Muscle layer of duodenum (tissue), 2 donors: Measurements from ENCODE around the gene FCHO1.

ENCODE experiments used
- H3K27ac ChIP-seq: one replicate; pipeline ENCODE4 v1.7.0; 2013; ENCODE audit warnings: mild to moderate bottlenecking, low read length
- H3K27me3 ChIP-seq: one replicate; pipeline ENCODE4 v1.7.0; 2013; ENCODE audit warnings: low read depth, mild to moderate bottlenecking, control low read depth, low read length
- H3K36me3 ChIP-seq, 2 donors: one replicate each; pipeline ENCODE4 v1.7.0; 2013; ENCODE audit warnings: low read length in 2 of 2, control low read depth in 1 of 2, mild to moderate bottlenecking in 1 of 2; ENCODE audit not compliant: insufficient read depth in 2 of 2, control insufficient read depth in 1 of 2
- H3K4me1 ChIP-seq, 2 donors: one replicate each; pipeline ENCODE4 v1.7.0; 2013; ENCODE audit warnings: low read length in 2 of 2, mild to moderate bottlenecking in 2 of 2, control low read depth in 1 of 2, moderate library complexity in 1 of 2; ENCODE audit not compliant: insufficient read depth in 2 of 2, control insufficient read depth in 1 of 2
- H3K4me3 ChIP-seq, 2 donors: one replicate each; pipeline ENCODE4 v1.7.0; 2013; ENCODE audit warnings: low read length in 2 of 2, low read depth in 1 of 2, mild to moderate bottlenecking in 1 of 2
- H3K9me3 ChIP-seq, 2 donors: one replicate each; pipeline ENCODE4 v1.7.0; 2013; ENCODE audit warnings: low read length in 2 of 2, control low read depth in 1 of 2, mild to moderate bottlenecking in 1 of 2; ENCODE audit not compliant: control insufficient read depth in 1 of 2
- donor health status: healthy.

Gene FCHO1, protein sequence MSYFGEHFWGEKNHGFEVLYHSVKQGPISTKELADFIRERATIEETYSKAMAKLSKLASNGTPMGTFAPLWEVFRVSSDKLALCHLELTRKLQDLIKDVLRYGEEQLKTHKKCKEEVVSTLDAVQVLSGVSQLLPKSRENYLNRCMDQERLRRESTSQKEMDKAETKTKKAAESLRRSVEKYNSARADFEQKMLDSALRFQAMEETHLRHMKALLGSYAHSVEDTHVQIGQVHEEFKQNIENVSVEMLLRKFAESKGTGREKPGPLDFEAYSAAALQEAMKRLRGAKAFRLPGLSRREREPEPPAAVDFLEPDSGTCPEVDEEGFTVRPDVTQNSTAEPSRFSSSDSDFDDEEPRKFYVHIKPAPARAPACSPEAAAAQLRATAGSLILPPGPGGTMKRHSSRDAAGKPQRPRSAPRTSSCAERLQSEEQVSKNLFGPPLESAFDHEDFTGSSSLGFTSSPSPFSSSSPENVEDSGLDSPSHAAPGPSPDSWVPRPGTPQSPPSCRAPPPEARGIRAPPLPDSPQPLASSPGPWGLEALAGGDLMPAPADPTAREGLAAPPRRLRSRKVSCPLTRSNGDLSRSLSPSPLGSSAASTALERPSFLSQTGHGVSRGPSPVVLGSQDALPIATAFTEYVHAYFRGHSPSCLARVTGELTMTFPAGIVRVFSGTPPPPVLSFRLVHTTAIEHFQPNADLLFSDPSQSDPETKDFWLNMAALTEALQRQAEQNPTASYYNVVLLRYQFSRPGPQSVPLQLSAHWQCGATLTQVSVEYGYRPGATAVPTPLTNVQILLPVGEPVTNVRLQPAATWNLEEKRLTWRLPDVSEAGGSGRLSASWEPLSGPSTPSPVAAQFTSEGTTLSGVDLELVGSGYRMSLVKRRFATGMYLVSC

DNA sequence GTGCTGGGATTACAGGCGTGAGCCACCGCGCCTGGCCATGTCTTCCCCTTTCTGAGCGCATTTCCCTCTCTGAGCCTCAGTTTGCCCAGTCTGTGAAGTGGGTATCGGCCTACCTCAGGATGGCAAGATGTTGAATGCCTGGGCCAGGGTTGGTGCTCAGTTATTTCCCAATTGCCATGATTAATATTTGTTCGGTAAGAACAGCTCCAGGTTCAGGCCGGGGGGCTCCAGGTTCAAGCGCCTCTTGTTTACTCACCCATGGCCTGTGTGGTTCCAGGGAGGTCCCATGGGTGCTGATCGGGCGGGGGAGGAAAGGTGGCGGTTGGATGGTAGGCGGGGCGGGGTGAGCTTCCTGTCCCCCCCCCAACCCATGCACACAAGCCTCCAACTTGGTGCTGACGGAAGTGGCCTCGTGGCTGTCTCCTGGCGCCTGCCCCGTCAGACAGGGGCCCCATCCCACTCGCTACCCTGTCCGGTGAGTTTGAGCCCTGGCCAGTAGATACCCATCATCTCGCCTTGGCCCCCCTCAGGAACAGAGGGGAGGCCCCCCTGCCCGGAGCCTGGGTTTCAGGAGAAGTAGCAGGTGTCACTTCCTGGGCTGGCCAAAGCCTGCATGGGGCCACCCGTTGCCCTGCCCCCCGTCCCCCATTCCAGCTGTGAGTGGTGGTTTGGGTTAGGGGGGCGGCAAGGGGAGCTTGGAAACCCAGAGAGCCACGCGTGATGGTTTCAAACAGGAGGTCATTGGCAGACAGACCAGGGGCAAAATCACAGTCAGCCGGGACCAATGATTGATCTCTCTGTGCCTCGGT lies at the start of gene FCHO1:
TSS of gene FCHO1 (plus strand) at position 375 of the 809 bp plus-strand sequence. CDS start 3,688 bp downstream, outside the sequence.
- H3K27me3 ChIP-seq, result no peaks in the 10 kb centered on the region
- no peaks in the 10 kb centered on the region for H3K36me3 ChIP-seq
- no peak within 1 kb of the TSS for H3K4me3 ChIP-seq
- H3K4me1 ChIP-seq, result peaks cover 3 to 23% of the 10 kb centered on the region in 2 donors
- no peak within 1 kb of the TSS for H3K27ac ChIP-seq
- H3K9me3 ChIP-seq, result no peaks in the 10 kb centered on the region

GRCh38 chr19:17703824-17704463 lies 47.3 kb upstream of the FCHO1 start:
- H3K27me3 ChIP-seq, result no peaks in the 10 kb centered on the region

GRCh38 chr19:17706750-17707181 lies 44.5 kb upstream of the FCHO1 start:
- no peak overlapping the region for H3K4me3 ChIP-seq
- H3K36me3 ChIP-seq, result no peaks in the 10 kb centered on the region
- H3K9me3 ChIP-seq, result no peaks in the 10 kb centered on the region
- H3K27me3 ChIP-seq, result no peaks in the 10 kb centered on the region
- H3K27ac ChIP-seq, result no peak overlapping the region
- no peaks in the 10 kb centered on the region for H3K4me1 ChIP-seq

More at GRCh38 chr19:17703824-17704463, 47.3 kb upstream of the FCHO1 start:
- H3K4me3 ChIP-seq, result no peak overlapping the region
- H3K4me1 ChIP-seq, result no peaks in the 10 kb centered on the region
- no peak overlapping the region for H3K27ac ChIP-seq
- no peaks in the 10 kb centered on the region for H3K9me3 ChIP-seq
- H3K36me3 ChIP-seq, result no peaks in the 10 kb centered on the region

DNA sequence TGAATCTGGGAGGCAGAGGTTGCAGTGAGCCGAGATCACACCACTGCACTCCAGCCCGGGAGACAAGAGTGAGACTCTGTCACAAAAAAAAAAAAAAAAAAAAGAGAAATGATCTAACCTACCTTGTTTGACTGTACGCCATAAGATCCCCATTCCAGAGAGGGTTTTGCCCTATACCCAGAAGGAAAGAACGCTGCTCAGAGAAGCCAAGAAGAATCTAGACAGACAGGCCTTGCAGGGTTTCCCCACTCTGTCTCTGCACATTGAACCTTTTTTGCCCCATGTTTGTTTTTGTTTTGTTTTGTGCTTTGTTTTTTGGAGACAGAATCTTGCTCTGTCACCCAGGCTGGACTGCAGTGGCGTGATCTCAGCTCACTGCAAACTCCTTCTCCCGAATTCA lies 39.4 kb upstream of the FCHO1 start:
- Histone ChIP-seq H3K4me3 (no peak overlapping the region), H3K4me1 (no peaks in the 10 kb centered on the region), H3K9me3 (no peaks in the 10 kb centered on the region), H3K36me3 (no peaks in the 10 kb centered on the region), H3K27me3 (no peaks in the 10 kb centered on the region), H3K27ac (no peak overlapping the region)

DNA sequence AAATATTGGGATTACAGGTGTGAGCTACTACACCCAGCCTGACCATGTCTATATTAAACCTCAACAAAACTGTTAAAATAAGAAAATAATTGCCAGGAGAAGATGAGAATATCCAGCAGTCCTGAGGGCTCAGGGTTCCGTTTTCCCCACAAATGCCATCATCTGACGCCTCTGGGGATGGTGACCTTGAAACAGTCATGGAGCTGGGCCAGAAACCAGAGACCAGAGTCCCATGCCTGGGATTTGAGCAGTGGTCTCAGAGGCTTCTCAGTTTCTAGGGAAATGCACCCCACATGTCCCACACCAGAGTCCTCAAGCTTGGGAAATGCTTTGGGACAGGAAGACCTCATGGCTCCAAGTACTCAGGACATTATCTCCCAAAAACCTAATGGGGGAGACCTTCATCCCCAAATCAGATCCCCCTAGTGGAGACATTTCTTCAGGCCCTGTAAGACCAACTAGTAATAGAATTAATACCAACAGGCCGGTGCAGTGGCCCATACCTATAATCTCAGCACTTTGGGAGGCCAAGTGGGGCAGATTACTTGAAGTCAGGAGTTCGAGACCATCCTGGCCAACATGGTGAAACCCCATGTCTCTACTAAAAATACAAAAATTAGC lies 34.9 kb upstream of the FCHO1 start:
- peaks cover 19 to 31% of the 10 kb centered on the region in 2 donors for H3K4me1 ChIP-seq
- H3K36me3 ChIP-seq, result no peaks in the 10 kb centered on the region
- H3K4me3 ChIP-seq, result no peak overlapping the region
- no peaks in the 10 kb centered on the region for H3K27me3 ChIP-seq
- H3K27ac ChIP-seq, result no peak overlapping the region
- no peaks in the 10 kb centered on the region for H3K9me3 ChIP-seq

- Histone ChIP-seq H3K4me3 (peak overlapping the region in 1 of 2 donors; percentile 13), H3K4me1 (peaks cover 19 to 38% of the 10 kb centered on the region in 2 donors), H3K27ac (no peak overlapping the region), H3K9me3 (no peaks in the 10 kb centered on the region), H3K27me3 (no peaks in the 10 kb centered on the region), H3K36me3 (no peaks in the 10 kb centered on the region)
Measured at GRCh38 chr19:17718550-17718946, 32.7 kb upstream of the FCHO1 start.

GRCh38 chr19:17718947-17719711 lies 32.1 kb upstream of the FCHO1 start, which contains the start of gene MAP1S:
TSS of gene MAP1S (plus strand) at chr19:17719480. CDS start at chr19:17719503, 23 bp downstream.
- peaks cover 19 to 38% of the 10 kb centered on the region in 2 donors for H3K4me1 ChIP-seq
- peak within 1 kb of the TSS; percentile 85 to 98 for H3K4me3 ChIP-seq
- H3K36me3 ChIP-seq, result peaks cover under 1 to 4% of the 10 kb centered on the region in 2 donors
- no peaks in the 10 kb centered on the region for H3K27me3 ChIP-seq
- no peaks in the 10 kb centered on the region for H3K9me3 ChIP-seq
- peak within 1 kb of the TSS; percentile 23 for H3K27ac ChIP-seq

DNA sequence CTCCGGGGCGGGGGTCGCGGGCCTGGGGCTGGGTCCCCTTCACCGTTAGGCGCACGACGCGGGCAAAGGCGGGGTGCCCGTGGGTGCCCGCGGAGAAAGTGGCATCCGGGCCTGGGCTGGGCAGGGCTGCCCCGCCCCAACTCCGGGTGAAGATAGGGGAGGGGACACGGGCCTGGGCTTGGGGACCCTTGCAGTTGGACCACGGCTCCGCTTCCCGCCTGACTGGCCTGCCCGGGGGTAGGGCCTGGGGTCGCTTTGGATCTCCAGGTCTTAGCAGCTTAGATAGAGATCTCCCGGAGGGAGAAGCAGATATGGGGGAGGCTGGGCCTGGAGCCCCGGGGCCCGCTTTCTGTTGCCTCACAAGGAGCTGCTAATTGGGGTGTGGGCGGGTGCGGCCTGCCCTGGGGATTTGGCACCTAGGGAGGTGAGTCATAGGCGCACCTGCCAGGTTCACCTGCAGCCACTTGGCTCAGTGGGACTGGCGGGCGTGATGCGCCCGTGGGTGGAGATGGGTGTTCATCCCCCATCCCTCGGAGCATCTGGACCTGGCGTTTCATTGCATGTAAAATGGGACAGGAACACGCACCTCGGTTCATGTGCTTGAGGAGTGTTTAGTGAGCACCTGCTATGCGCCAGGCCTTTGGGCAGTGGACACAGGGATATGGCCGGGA lies 31.4 kb upstream of the FCHO1 start:
- H3K4me1 ChIP-seq, result peaks cover 19 to 38% of the 10 kb centered on the region in 2 donors
- no peaks in the 10 kb centered on the region for H3K27me3 ChIP-seq
- peak overlapping the region; percentile 23 for H3K27ac ChIP-seq

GRCh38 chr19:17720440-17720839 lies 30.8 kb upstream of the FCHO1 start:
- H3K9me3 ChIP-seq, result no peaks in the 10 kb centered on the region
- H3K4me3 ChIP-seq, result peak overlapping the region; percentile 85 to 98
- no peaks in the 10 kb centered on the region for H3K27me3 ChIP-seq
- H3K27ac ChIP-seq, result peak overlapping the region; percentile 23
- H3K4me1 ChIP-seq, result peaks cover 19 to 38% of the 10 kb centered on the region in 2 donors
- H3K36me3 ChIP-seq, result peaks cover 12 to 18% of the 10 kb centered on the region in 2 donors

More for the DNA sequence above, 31.4 kb upstream of the FCHO1 start:
- Histone ChIP-seq H3K9me3 (no peaks in the 10 kb centered on the region), H3K36me3 (peaks cover 7 to 12% of the 10 kb centered on the region in 2 donors), H3K4me3 (peak overlapping the region; percentile 85 to 98)
